GM18858 (cell line): ENCODE measurements around the gene EPS8.
A peak's percentile ranks its signal among the peaks of the same experiment; 100 is the strongest.

Experiments used
- ATAC-seq: cut with Tn5 transposase; IDR thresholded peaks from one replicate; pipeline ENCODE4 v1.9.1; 2021; ENCODE audit not compliant: unreplicated experiment

Gene EPS8

DNA sequence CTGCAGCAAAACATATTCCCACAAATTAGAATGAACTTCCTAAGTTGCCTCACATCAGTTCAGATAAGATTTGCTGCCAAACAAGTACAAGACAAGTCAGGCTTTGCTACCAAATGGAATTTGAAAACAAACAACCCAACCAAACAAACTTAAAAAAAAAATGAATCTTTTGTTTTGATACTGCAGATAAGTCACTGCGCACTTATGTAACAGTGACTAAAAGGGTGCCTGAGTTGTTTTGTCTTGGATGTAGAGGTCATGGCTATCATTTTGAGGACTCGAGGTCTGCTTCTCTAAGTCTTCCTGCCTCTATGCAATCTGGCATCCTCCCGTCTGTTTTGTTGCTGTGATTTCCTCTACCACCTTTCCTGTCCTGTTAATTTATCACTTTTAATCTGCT is 11.1 kb upstream of the EPS8 start:
- no peak for ATAC-seq

- ATAC-seq, result no peak
Measured at GRCh38 chr12:15797818-15798217, 8.6 kb upstream of the EPS8 start.

DNA sequence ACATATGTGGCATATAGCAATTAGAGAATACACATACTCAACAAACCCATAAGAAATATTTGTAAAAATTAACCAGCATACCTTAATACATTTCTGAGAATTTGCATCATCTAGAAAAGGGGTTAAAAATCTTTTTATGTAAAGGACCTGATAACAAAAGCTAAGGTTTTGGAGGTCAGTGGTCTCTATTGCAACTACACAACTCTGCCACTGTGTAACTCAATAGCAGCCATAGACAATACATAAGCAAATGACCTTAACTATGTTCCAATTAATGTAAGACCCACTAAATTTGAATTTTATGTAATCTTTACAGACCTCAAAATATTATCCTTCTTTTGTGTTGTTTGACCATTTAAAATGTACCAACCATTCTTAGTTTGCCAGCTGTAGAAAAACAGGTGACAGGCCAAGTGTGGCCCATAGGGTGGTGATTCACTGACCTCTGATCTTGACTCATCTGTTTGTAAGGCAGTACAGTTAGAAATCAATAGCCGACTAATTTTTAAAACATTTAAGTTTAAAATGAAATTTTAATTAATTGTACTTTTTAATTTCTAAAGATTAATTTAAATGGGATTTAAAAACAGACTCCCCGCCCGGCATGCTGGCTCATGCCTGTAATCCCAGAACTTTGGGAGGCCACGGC is 7.4 kb upstream of the EPS8 start:
- ATAC-seq, result no peak

GRCh38 chr12:15794836-15795235 is 5.6 kb upstream of the EPS8 start:
- ATAC-seq, result no peak

DNA sequence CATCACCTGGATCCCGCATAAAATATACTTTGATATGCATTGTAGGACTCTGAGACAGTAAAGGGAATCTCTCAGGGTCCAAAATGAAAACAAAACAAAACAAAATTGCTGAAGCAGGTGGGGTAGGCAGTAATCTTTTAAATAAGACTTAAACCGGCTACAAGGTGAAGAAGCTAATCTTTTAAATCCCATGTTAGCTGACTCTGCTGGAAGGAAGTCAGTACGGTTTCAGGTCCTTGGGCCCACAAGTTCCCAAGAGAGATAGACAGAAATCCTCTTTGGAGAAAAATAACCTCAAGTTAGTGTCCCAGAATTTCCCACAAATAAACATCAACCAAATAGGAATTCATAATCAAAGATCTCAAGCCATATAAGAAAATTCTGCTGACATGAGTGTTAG is 5.0 kb upstream of the EPS8 start:
- ATAC-seq, result no peak

DNA sequence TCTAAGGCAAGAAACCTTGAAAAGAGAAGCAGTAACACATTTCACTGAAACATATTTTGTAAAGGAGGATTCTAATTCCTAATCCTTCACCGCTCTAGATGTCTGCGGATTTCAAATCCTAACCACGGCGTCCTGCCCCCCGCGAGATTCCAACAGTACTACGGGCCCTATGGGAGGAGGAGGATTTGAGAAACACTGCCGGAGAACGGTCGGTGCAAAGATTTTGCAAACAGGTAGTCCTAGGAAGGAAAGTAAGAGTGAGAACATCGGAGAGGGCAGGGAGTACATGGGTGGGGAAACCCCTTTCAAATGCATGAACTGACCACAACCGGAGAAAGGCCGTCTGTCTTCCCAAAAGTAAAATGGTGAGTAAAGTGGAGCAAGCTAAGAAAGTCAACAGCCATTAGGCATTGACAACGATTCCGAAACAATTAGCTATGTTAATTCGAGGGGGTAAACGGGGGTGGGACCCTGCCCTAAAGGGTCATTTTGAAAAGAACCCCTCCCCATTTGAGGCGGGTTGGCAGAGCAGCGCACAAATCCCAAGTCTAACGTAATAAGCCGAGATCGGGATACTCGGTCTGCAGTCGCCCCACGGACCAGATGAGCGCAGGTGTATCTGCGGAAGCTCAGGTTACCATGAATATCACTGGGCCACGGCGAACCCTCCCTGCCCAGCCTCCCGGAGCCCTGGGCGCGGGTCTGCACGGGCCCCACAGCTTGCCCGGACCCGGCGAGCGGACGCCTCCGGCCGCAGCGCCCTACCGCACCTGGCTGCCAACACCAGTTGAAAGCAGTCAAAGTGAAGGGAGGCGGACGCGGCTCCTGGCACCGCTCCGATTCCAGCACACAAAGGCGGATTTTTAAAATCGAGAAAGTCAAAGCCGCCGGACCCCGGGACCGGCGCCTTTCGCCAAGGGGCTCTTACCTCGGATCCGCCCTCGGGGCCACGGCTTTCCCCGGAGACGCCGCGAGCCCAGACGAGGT is 662 bp downstream of the EPS8 start:
- peak; percentile 20 for ATAC-seq

DNA sequence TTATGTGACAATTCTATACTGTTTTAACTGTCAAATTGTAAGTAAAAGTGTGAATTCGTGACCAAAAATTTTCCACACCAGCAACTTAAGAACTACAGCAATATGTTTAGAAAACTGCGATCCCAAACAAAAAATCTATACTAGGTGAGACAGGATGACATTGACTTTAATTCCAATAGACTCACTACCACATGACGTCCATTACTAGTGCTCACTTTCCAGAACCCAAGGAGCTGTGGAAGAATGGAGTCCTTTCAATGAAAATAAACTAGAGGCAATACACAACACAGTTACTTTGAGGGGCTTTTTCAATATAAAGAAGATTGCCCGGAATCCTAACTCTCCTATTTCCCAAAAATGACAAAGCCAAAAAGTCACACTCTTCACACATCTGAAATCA is 1.4 kb downstream of the EPS8 start:
- ATAC-seq, result no peak

GRCh38 chr12:15786772-15787171 is 2.4 kb downstream of the EPS8 start:
- no peak for ATAC-seq

DNA sequence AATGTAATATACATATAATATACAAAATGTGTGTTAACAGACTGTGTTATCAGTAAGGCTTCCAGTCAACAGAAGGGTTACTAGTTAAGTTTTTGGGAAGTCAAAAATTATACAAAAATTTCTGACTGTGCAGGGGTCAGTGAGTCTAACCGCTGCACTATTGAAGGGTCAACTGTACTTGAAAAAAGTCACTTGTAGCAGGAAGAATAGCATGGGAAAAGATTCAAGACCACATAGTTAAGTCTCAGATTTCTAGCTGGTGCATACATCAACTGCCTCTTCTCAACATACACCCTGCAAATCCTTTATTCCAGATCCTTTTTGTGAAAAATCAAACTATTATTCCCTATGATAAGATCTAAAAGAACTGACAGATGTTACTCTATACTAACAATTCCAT is 5.9 kb downstream of the EPS8 start:
- ATAC-seq, result no peak

DNA sequence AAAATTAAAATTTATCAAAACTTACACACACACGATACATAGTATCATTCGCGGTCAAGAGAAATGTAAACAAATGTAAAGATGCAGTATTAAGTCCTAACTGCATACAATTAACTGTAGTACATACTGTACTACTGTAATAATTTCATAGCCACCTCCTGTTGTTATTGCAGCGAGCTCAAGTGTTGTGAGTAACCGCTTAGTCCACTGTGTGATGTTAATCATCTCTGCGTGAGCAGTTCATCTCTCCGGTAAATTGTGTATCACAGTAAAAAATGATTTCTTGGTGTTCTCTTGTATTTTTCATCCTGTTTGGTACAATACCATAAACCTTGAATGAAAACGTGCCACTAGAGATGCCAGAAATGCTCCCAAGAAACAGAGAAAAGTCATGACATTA is 6.5 kb downstream of the EPS8 start:
- ATAC-seq, result no peak

GRCh38 chr12:15779925-15780324 is 9.3 kb downstream of the EPS8 start:
- no peak for ATAC-seq

DNA sequence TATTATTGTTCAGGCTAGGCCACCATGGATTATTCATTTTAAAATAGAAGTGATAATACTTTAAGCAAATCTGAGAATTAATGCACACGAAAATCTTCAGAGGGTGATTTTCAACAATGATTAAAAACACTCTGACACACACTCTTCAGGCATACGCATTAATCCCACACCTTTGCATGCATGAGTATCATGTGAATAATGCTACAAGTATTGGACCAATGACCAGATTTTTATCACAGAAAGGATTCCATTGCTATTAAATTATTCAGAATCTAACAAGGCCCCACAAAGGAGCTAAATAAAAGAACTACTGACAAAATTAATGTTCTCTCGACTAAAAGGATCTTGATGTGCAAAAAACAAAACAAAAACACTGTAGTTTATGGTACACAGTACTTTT is 11.1 kb downstream of the EPS8 start:
- no peak for ATAC-seq

GRCh38 chr12:15777355-15778012 is 11.7 kb downstream of the EPS8 start:
- no peak for ATAC-seq

DNA sequence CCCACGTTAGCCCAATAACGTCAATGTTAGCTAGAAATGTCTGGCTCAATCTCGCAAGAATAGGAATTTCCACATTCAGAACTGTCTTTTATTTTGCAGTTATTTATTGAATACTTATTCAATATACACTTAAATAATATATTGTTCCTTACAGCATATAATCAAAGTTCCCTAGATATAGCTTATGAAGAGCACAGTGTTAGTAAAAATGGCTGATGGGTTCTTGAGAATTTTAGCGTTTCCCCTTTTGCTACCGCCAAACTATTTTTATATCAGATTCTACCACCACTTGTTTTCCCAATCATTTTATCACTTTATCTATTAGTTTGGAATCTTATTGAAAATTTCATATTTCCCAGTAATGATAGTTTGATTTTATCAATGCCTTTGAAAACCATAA is 12.7 kb downstream of the EPS8 start:
- no peak for ATAC-seq

DNA sequence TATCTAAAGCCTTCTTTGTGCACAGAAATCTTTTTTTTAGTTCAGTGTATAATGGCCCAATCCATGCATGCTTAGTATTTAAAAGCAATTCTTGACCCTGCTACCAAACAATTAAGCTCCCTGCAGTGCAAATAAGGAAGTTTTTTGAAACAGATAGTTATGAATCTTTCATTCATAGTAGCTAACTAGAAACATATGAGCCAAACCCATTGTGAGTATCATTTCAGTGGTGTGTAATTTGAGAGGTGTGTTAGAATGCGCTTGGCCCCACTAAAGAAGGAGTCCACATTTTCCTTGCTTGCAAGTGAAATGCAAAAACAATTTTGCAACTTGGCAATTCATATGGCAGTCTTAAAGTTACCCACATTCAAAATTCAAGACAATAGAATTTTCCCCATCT is 14.4 kb downstream of the EPS8 start:
- no peak for ATAC-seq

DNA sequence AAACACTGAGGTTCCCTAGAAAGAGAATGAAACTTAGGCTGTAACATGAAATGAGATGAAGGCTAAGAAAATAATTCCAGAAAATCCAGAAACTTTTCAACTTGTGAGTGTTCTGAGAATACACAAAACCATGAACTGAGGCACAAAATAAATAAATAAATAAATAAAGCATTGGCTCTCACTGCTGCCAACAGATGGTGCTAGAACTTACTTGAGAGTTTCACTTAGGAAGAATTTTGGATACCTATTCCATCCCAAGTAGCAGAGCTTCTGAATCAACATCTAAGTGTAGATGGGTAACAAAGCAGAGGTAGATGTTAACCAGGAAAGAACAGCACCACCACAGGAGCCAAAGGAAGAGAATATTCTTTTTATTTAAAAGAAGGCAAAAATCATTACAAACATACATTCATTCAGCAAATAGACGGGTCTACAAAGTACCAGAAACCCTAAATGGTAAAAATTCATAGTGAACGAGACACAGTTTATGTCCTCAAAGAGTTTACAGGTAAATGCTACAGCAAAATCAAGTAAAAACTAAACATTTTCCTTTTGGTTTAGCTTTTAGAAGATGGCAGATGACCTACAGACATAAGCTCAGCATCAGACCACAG is 16.7 kb downstream of the EPS8 start:
- no peak for ATAC-seq

DNA sequence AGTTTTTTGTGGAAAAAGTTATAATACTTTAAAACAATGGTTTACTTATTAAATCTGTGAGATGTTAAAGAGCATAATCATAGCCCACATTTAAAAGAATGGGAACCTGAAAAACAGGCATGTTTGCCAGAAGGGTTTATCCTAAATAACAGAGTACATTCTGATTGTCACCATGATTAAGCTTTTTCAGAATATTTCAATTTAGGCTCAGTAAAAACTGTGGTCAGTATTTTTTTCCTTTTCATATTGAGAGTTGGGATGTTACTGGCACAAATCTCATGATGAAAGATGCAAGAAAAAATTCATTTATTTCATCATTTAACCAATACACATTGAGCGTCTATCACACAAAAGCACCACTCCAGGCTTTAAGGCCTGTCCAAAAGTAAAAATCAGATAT is 18.6 kb downstream of the EPS8 start:
- ATAC-seq, result no peak

- ATAC-seq, result no peak
Measured at GRCh38 chr12:15770021-15770420, 19.2 kb downstream of the EPS8 start.

- ATAC-seq, result no peak
Measured at GRCh38 chr12:15769586-15769985, 19.6 kb downstream of the EPS8 start.

DNA sequence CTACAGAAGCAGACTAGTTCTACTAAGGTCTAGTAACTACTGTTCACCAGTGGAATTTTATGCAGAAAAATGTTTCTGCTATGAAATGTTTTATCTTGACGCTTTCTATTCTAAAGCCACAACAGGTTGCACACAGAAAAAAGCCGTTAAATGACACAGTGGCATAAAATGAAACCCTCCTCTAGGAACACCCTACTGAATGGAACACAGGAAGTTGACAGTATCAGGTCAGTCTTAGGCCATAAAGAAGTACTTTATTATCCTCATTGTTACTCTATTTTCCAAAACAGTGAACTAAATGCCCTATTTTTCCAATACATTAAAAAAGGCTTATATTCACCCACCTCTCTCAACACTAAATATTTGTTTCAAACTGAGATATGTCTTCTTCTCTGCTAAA is 21.9 kb downstream of the EPS8 start:
- ATAC-seq, result no peak

DNA sequence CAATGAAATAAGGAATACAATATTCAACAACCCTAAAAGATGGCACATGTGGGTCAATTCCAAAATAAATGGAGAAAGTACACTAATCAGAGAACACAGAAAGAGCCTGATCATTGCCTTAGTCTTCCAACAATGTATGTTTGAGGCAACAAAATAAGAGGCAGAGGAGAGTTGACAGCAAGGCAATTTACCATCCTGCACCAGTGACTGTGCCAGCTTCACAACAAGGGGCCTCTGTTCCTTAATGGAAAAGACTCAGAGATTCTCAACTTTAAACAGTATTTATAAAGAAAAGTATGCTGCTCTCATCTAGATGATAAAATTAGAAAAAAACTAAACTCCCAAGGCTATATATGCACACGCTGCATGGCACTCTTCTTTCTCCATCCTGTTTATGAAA is 25.9 kb downstream of the EPS8 start:
- no peak for ATAC-seq
